ENCODE results near the gene WFDC1.

Gene WFDC1

DNA sequence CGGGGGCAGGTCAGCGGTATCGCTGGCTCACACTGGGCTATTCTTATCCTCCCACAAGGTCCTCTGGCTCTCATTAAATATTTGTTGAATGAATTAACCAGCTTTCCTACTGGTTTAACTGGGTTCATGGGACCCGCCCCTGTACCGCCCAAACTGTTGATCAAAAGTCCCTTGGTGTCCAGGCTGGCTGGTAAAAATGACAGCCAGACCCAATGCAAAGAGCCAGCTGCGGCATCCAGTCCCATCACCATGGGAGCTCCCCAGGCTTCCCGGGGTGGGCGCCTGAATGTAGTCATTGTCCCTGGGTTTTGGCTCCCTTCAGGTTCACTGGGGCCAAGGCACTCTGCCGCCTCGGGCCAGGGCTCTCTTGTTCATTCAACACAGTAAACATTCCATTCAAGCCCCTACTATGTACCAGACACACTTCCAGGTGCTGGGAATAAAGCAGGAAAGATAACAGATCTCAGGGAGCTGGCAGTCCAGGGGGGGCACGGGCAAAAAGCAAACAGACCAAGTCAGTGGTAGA lies 62.0 kb downstream of the WFDC1 start:
- Histone ChIP-seq H3K9ac (ENCODE audit: low read length in 5 of 5) (no peak overlapping the region), H3K36me3 (ENCODE audit: control insufficient read depth in 5 of 5, insufficient read depth in 5 of 5, low read length in 5 of 5) (no peaks in the 10 kb centered on the region), H3K4me3 (ENCODE audit: low read depth in 1 of 5, low read length in 5 of 5) (no peak overlapping the region), H3K27ac (ENCODE audit: low read depth, low read length) (no peak overlapping the region), H3K4me1 (ENCODE audit: control insufficient read depth in 5 of 5, insufficient read depth in 5 of 5, low read length in 5 of 5) (no peaks in the 10 kb centered on the region), H3K9me3 (ENCODE audit: control insufficient read depth in 5 of 5, low read length in 5 of 5) (no peaks in the 10 kb centered on the region), H3K27me3 (ENCODE audit: control insufficient read depth in 5 of 5, insufficient read depth in 4 of 5, low read length in 5 of 5) (peaks cover 0 to 3% (median 0%) of the 10 kb centered on the region in 5 donors)

DNA sequence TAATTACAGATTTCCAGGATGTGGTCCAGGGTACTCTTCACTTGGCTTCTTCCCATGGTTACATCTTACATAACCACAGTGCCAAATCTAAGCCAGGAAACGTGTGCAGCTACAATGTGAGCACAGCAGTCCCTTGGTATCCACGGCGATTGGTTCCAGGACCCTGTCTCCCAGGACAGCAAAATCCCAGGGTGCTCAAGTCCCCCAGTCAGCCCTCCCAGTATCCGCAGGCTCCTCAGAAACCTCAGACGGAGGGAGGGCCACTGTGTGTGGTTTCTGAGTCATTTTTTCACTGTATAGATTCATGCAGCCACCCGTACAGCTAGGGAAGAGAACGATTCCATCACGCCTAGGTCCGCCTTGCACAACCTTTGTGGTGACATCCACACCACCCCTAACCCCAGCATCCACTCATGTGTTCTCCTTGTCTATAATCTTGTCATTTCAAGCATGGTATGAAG lies 62.5 kb downstream of the WFDC1 start:
- H3K9me3 ChIP-seq (ENCODE audit: control insufficient read depth in 5 of 5, low read length in 5 of 5) = no peaks in the 10 kb centered on the region
- H3K27ac ChIP-seq (ENCODE audit: low read depth, low read length) = no peak overlapping the region
- H3K27me3 ChIP-seq (ENCODE audit: control insufficient read depth in 5 of 5, insufficient read depth in 4 of 5, low read length in 5 of 5) = peaks cover 0 to 3% (median 0%) of the 10 kb centered on the region in 5 donors
- no peaks in the 10 kb centered on the region for H3K36me3 ChIP-seq (ENCODE audit: control insufficient read depth in 5 of 5, insufficient read depth in 5 of 5, low read length in 5 of 5)
- no peaks in the 10 kb centered on the region for H3K4me1 ChIP-seq (ENCODE audit: control insufficient read depth in 5 of 5, insufficient read depth in 5 of 5, low read length in 5 of 5)
- H3K4me3 ChIP-seq (ENCODE audit: low read depth in 1 of 5, low read length in 5 of 5) = no peak overlapping the region
- no peak overlapping the region for H3K9ac ChIP-seq (ENCODE audit: low read length in 5 of 5)

DNA sequence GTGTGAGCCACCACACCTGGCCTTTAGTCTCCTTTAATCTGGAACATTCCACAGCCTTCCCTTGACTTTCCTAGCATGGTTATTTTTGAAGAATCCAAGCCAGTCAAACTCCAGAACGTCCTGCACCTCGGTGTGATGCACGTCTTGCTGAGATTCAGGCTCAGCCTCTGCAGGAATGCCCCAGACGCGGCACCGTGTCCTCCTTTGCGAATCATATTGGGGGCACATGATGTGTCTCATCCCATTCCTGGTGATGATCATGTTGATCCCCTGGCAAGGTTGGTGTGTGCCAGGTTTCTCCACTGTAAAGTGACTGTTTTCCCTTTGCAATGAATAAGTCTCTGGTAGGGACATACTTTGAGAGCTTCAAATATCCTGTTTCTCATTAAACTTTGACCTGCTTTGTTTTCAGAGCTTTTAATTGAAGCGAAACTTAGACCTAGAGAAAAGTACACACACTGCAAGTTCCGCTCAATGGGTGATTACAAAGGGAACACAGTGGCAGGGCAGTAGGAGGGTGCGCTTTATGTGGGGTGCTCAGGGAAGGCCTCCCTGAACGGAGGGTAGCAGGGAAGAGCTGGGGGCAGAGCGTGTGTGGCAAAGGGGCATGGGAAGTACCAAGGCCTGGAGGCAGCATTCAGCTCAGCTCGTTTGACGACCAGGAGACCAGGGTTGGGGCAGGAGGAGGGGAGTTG lies 64.1 kb downstream of the WFDC1 start:
- Histone ChIP-seq H3K27ac (ENCODE audit: low read depth, low read length) (no peak overlapping the region), H3K27me3 (ENCODE audit: control insufficient read depth in 5 of 5, insufficient read depth in 4 of 5, low read length in 5 of 5) (peaks cover 0 to 3% (median 0%) of the 10 kb centered on the region in 5 donors)

DNA sequence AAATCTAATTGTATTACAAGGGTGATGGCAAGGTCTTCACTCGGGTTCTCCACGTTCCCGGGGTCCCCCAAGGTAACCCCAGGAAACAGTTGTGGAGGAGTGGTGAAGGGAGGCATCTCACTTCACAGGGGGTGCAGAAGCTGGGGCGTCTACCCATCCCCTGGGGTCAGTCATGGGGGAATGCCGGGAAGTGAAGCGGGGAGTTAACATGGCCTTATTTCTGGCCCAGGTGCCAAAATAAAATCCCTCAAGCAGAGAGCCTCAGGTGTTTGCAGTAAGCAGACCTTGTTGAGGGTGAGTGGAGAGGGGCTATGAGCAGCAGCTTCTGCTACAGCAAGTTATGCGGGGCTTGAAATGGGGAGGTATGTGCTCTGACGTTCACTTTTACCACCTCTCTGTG lies 64.6 kb downstream of the WFDC1 start:
- Histone ChIP-seq H3K4me3 (ENCODE audit: low read depth in 1 of 5, low read length in 5 of 5) (no peak overlapping the region), H3K4me1 (ENCODE audit: control insufficient read depth in 5 of 5, insufficient read depth in 5 of 5, low read length in 5 of 5) (no peaks in the 10 kb centered on the region), H3K9me3 (ENCODE audit: control insufficient read depth in 5 of 5, low read length in 5 of 5) (no peaks in the 10 kb centered on the region), H3K27ac (ENCODE audit: low read depth, low read length) (no peak overlapping the region), H3K36me3 (ENCODE audit: control insufficient read depth in 5 of 5, insufficient read depth in 5 of 5, low read length in 5 of 5) (no peaks in the 10 kb centered on the region), H3K27me3 (ENCODE audit: control insufficient read depth in 5 of 5, insufficient read depth in 4 of 5, low read length in 5 of 5) (peaks cover 0 to 3% (median 0%) of the 10 kb centered on the region in 5 donors), H3K9ac (ENCODE audit: low read length in 5 of 5) (no peak overlapping the region)

More for the DNA sequence above, 64.1 kb downstream of the WFDC1 start:
- no peaks in the 10 kb centered on the region for H3K4me1 ChIP-seq (ENCODE audit: control insufficient read depth in 5 of 5, insufficient read depth in 5 of 5, low read length in 5 of 5)
- no peaks in the 10 kb centered on the region for H3K36me3 ChIP-seq (ENCODE audit: control insufficient read depth in 5 of 5, insufficient read depth in 5 of 5, low read length in 5 of 5)
- H3K9ac ChIP-seq (ENCODE audit: low read length in 5 of 5) = no peak overlapping the region
- H3K4me3 ChIP-seq (ENCODE audit: low read depth in 1 of 5, low read length in 5 of 5) = no peak overlapping the region
- H3K9me3 ChIP-seq (ENCODE audit: control insufficient read depth in 5 of 5, low read length in 5 of 5) = no peaks in the 10 kb centered on the region

DNA sequence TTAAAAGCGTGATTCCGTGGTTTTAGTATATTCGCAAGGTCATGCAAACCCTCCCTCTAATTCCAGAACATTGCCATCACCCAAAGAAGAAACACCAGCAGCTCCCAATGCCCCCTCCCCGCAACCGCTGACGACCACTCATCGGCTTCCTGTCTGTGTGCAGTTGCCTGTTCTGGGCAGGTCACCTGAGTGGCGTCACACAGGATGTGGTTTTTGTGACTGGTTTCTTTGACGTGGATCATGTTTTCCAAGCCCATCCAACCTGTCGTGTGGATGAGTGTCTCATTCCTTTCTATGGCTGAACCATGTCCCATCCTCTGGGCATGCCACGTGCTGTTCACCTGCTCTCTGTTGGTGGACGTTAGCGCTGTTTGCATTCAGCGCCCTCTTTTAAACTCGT lies 65.5 kb downstream of the WFDC1 start:
- no peaks in the 10 kb centered on the region for H3K36me3 ChIP-seq (ENCODE audit: control insufficient read depth in 5 of 5, insufficient read depth in 5 of 5, low read length in 5 of 5)
- H3K4me3 ChIP-seq (ENCODE audit: low read depth in 1 of 5, low read length in 5 of 5) = no peak overlapping the region
- no peak overlapping the region for H3K9ac ChIP-seq (ENCODE audit: low read length in 5 of 5)
- no peak overlapping the region for H3K27ac ChIP-seq (ENCODE audit: low read depth, low read length)
- H3K4me1 ChIP-seq (ENCODE audit: control insufficient read depth in 5 of 5, insufficient read depth in 5 of 5, low read length in 5 of 5) = no peaks in the 10 kb centered on the region
- no peaks in the 10 kb centered on the region for H3K9me3 ChIP-seq (ENCODE audit: control insufficient read depth in 5 of 5, low read length in 5 of 5)
- H3K27me3 ChIP-seq (ENCODE audit: control insufficient read depth in 5 of 5, insufficient read depth in 4 of 5, low read length in 5 of 5) = peaks cover 0 to 3% (median 0%) of the 10 kb centered on the region in 5 donors

DNA sequence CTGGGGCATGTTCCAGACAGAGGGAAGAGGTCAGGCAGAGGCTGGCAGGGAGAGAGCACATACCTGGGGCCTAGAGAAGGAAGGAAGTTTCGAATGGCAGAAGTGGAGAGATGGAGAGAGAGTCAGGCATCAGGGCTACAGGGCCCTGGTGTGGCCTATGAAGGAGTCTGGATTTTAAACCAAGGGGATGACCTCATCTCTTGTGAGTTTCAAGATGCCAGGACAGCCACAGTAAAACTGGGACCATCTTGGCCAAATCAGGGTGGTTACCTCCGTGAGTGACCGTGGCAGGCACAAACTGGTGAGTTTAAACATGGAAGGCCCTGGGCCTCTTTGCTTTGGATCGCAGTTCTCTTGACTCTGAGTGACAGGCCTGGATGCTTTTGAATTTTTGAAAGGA lies 66.1 kb downstream of the WFDC1 start:
- Histone ChIP-seq H3K27ac (ENCODE audit: low read depth, low read length) (no peak overlapping the region), H3K36me3 (ENCODE audit: control insufficient read depth in 5 of 5, insufficient read depth in 5 of 5, low read length in 5 of 5) (no peaks in the 10 kb centered on the region), H3K9me3 (ENCODE audit: control insufficient read depth in 5 of 5, low read length in 5 of 5) (no peaks in the 10 kb centered on the region), H3K27me3 (ENCODE audit: control insufficient read depth in 5 of 5, insufficient read depth in 4 of 5, low read length in 5 of 5) (peaks cover 0 to 4% (median 0%) of the 10 kb centered on the region in 5 donors), H3K4me1 (ENCODE audit: control insufficient read depth in 5 of 5, insufficient read depth in 5 of 5, low read length in 5 of 5) (no peaks in the 10 kb centered on the region), H3K4me3 (ENCODE audit: low read depth in 1 of 5, low read length in 5 of 5) (no peak overlapping the region), H3K9ac (ENCODE audit: low read length in 5 of 5) (no peak overlapping the region)

DNA sequence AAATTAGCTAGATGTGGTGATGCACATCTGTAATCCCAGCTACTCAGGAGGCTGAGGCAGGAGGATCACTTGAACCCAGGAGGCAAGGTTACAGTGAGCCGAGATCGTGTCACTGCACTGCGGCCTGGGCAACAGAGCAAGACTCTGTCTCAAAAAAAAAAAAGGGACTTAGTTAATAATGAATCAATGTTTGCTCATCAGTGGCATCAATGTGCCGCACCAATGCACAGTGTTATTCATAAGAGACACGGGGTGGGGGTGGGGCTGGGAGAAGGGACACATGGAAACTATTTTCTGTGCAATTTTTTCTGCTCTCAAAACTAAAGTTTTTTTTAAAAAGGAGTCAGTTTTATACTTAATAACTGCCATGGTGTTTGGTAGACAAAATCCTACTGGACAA lies 66.9 kb downstream of the WFDC1 start:
- no peaks in the 10 kb centered on the region for H3K9me3 ChIP-seq (ENCODE audit: control insufficient read depth in 5 of 5, low read length in 5 of 5)

DNA sequence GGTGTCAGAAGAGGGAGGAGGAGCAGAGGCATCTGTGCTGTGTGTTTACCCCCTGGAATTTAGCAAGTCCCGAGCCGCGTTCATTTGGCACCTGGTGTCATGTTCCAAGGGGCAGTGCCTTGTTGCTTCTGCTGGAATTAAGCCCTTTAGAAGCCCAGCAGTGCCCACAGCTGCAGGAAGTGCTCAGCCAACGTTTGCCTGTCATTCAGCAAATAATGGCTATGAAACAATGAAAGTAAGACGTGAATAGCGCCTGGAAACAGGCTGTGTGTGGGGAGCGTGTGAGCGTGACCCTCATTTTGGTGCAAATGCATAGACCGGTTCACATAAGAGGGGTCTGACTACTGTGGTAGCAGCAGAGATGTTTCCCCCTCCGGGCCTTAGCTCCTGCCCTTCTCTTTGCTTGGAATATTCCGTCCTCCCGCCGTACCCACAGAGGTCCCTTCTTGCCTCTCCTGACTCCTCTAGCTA lies 67.8 kb downstream of the WFDC1 start:
- H3K27ac ChIP-seq (ENCODE audit: low read depth, low read length) = no peak overlapping the region
- no peak overlapping the region for H3K4me3 ChIP-seq (ENCODE audit: low read depth in 1 of 5, low read length in 5 of 5)
- no peak overlapping the region for H3K9ac ChIP-seq (ENCODE audit: low read length in 5 of 5)
- peaks cover 8 to 14% (median 9%) of the 10 kb centered on the region in 5 donors for H3K27me3 ChIP-seq (ENCODE audit: control insufficient read depth in 5 of 5, insufficient read depth in 4 of 5, low read length in 5 of 5)
- no peaks in the 10 kb centered on the region for H3K4me1 ChIP-seq (ENCODE audit: control insufficient read depth in 5 of 5, insufficient read depth in 5 of 5, low read length in 5 of 5)
- H3K36me3 ChIP-seq (ENCODE audit: control insufficient read depth in 5 of 5, insufficient read depth in 5 of 5, low read length in 5 of 5) = no peaks in the 10 kb centered on the region
- H3K9me3 ChIP-seq (ENCODE audit: control insufficient read depth in 5 of 5, low read length in 5 of 5) = no peaks in the 10 kb centered on the region

More for the DNA sequence above, 66.9 kb downstream of the WFDC1 start:
- H3K4me1 ChIP-seq (ENCODE audit: control insufficient read depth in 5 of 5, insufficient read depth in 5 of 5, low read length in 5 of 5) = no peaks in the 10 kb centered on the region
- peaks cover 0 to 5% (median 1%) of the 10 kb centered on the region in 5 donors for H3K27me3 ChIP-seq (ENCODE audit: control insufficient read depth in 5 of 5, insufficient read depth in 4 of 5, low read length in 5 of 5)
- no peak overlapping the region for H3K4me3 ChIP-seq (ENCODE audit: low read depth in 1 of 5, low read length in 5 of 5)
- no peak overlapping the region for H3K9ac ChIP-seq (ENCODE audit: low read length in 5 of 5)
- H3K27ac ChIP-seq (ENCODE audit: low read depth, low read length) = no peak overlapping the region
- H3K36me3 ChIP-seq (ENCODE audit: control insufficient read depth in 5 of 5, insufficient read depth in 5 of 5, low read length in 5 of 5) = no peaks in the 10 kb centered on the region

DNA sequence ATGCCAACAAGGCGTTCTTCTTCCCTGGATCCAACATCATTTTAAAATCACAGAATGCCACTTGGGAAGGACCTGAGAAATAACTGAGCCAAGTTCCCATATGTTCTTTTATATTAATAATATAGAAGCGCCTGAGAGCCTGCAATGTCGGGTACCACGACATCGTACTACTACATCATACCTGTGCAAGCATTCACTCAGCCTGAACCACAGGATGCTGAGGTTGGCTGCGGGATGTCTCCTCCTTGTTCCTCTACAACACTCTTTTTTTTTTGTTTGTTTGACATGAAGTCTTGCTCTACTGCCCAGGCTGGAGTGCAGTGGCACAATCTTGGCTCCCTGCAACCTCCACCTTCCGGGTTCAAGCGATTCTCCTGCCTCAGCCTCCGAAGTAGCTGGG lies 71.5 kb downstream of the WFDC1 start:
- H3K27ac ChIP-seq (ENCODE audit: low read depth, low read length) = no peak overlapping the region
- H3K4me3 ChIP-seq (ENCODE audit: low read depth in 1 of 5, low read length in 5 of 5) = no peak overlapping the region
- no peak overlapping the region for H3K9ac ChIP-seq (ENCODE audit: low read length in 5 of 5)
- H3K27me3 ChIP-seq (ENCODE audit: control insufficient read depth in 5 of 5, insufficient read depth in 4 of 5, low read length in 5 of 5) = peaks cover 33 to 47% (median 36%) of the 10 kb centered on the region in 5 donors
- no peaks in the 10 kb centered on the region for H3K9me3 ChIP-seq (ENCODE audit: control insufficient read depth in 5 of 5, low read length in 5 of 5)
- H3K4me1 ChIP-seq (ENCODE audit: control insufficient read depth in 5 of 5, insufficient read depth in 5 of 5, low read length in 5 of 5) = peaks cover 0 to 4% (median 0%) of the 10 kb centered on the region in 5 donors
- H3K36me3 ChIP-seq (ENCODE audit: control insufficient read depth in 5 of 5, insufficient read depth in 5 of 5, low read length in 5 of 5) = no peaks in the 10 kb centered on the region

DNA sequence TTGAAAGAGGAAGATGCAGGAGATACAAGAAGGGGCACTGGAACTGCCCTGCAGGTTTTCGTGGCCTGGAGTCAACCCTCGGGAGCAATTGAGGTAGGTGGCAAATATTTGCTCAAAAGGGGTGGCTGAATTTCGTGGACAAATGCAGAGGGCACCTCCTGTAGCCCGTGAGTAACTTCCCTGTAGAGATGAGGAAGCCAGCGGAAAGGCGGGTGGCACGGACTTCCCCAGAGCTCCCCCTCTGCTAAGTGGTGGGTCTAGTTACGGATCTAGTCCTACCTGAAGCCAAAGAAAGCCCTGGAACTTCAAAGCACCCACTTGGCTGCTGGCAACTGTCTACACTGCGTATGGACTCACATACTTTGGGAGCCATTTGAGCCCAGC lies 72.6 kb downstream of the WFDC1 start:
- peaks cover 38 to 47% (median 43%) of the 10 kb centered on the region in 5 donors for H3K27me3 ChIP-seq (ENCODE audit: control insufficient read depth in 5 of 5, insufficient read depth in 4 of 5, low read length in 5 of 5)
- peaks cover 0 to 4% (median 0%) of the 10 kb centered on the region in 5 donors for H3K4me1 ChIP-seq (ENCODE audit: control insufficient read depth in 5 of 5, insufficient read depth in 5 of 5, low read length in 5 of 5)
- H3K27ac ChIP-seq (ENCODE audit: low read depth, low read length) = no peak overlapping the region
- no peak overlapping the region for H3K4me3 ChIP-seq (ENCODE audit: low read depth in 1 of 5, low read length in 5 of 5)
- no peaks in the 10 kb centered on the region for H3K9me3 ChIP-seq (ENCODE audit: control insufficient read depth in 5 of 5, low read length in 5 of 5)
- H3K36me3 ChIP-seq (ENCODE audit: control insufficient read depth in 5 of 5, insufficient read depth in 5 of 5, low read length in 5 of 5) = no peaks in the 10 kb centered on the region
- no peak overlapping the region for H3K9ac ChIP-seq (ENCODE audit: low read length in 5 of 5)
